Articular chondrocyte of knee joint (primary cell): ENCODE data around the gene NAP1L4. TPM values are rescaled to one million over a fixed set of nuclear protein-coding genes. Genes with fewer than 3 reads are reported as not detected.

ENCODE experiments used
- small RNA-seq: library from RNA; depleted of rRNA; stranded (forward); fragments of <200 nt; gene quantifications from one replicate; pipeline ENCODE3, GENCODE V24; 2012
- total RNA-seq: library from RNA; depleted of rRNA; stranded (reverse); fragments of >200 nt; gene quantifications from 2 replicates; pipeline ENCODE4 v1.2.3, GENCODE V29; 2012

The NAP1L4 gene, protein sequence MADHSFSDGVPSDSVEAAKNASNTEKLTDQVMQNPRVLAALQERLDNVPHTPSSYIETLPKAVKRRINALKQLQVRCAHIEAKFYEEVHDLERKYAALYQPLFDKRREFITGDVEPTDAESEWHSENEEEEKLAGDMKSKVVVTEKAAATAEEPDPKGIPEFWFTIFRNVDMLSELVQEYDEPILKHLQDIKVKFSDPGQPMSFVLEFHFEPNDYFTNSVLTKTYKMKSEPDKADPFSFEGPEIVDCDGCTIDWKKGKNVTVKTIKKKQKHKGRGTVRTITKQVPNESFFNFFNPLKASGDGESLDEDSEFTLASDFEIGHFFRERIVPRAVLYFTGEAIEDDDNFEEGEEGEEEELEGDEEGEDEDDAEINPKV
- 91.5 and 101 TPM in 2 replicates for total RNA-seq

DNA sequence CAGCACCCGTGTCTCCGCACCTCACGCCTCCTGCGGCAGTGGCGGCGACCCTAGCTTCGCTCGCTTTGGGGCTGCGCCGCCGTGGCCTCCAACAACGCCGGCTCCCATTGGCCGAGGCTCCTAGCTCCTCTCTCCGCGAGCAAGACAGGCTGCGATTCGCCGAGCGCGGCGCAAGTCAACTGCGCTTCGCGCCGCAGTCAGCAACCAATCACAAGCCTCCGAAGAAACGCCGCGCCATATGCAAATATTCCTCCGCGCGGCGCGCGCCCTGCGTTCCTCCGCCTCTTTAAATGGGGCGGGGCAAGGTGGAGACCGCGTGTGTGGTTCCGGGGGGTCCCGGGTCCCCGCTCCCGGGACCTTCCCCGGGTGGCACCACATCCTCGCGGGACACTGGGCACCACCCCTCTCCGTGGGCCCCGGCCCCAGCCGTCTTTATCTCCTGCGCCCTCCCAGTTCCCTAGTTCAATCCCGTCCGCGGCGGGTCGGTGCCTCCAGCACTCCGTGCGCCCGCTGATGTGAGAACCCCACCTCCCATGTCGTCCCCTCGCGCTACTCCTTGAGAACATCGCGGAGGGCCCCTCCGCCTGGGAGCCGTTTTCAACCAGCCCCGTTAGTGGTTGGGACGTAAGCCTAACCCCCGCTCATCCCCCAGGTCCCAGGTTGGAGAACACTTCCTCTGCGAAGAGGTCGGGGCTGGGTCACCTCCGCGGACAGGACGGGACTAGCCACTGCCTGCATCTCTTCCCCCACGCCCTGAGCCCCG is at the start of gene NAP1L4:
NAP1L4 (minus strand) TSS at position 96 of the 763 bp plus-strand sequence. CDS start 13,109 bp downstream, outside the sequence.

DNA sequence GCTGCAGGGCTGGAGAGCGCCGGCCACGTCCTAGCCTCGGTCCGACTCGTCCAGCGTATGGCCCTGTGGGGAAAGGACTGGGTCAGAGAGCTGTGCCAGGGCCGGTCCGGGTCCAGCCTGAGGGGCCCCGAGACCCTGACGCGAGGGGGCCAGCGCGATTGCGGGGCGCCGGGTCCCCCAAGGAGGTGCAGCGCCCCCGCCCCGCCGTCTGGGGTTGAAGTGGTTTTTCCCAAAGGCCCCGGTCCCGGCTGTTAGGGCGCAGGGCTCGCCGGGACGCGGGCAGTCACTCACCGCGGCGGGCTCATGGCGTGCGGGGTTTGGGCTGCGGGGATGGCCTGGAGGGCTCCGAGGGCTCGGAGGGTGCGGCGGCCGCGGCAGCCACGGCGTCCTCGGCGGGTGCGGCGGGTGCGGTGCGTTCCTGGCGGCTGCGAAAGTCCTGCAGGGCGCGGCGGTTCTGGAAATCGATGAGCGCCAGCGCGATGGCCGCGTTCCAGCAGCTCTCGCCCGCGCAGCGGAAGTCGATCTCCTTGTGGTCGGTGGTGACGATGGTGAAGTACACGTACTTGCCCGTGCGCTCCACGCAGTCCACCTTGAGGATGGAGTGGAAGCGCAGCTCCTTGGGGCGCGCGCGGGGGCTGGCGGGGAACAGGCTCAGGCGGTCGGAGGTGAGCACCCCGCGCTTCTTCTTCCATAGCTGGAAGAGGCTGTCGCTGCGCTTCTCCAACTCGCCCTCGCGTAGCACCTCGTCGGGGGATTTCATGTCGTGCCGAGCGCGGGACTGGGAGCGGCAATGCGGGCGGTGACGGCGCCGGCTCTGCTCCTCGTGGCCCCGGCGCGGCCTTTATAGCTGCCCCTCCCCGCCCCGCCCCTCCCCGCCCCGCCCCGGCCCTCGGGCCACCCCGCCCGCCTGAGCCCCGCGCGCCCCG is 63.3 kb downstream of the NAP1L4 start, which contains the start of gene PHLDA2:
PHLDA2 (minus strand) TSS at position 816 of the 926 bp plus-strand sequence; CDS start at position 760, 56 bp downstream.

Small RNAs within 50 kb of the gene (small RNA-seq; reads per million reads assigned to genes)
- gene SNORA54, result 19.7 reads per million, percentile 95 among the genes with 10 or more reads in this experiment

Other genes with a start within 250 kb of the NAP1L4 start
- gene CDKN1C, start 106.6 kb downstream of the NAP1L4 start, total RNA-seq, result 10.1 and 11.9 TPM in 2 replicates
- 3.1 and 3.9 TPM in 2 replicates for gene PHLDA2, start 62.9 kb downstream of the NAP1L4 start, total RNA-seq
- 73.4 and 75.1 TPM in 2 replicates for gene CARS1, start 65.1 kb upstream of the NAP1L4 start, total RNA-seq
- 42.9 and 48.1 TPM in 2 replicates for gene OSBPL5, start 173.0 kb upstream of the NAP1L4 start, total RNA-seq
- not detected in 2 replicates for gene MRGPRG, start 226.5 kb upstream of the NAP1L4 start, total RNA-seq
- 0.54 and 0.78 TPM in 2 replicates for gene MRGPRE, start 240.1 kb upstream of the NAP1L4 start, total RNA-seq